NCI-H1105 treated with DMSO at 0.1 percent for 48 hours (cell line): Measurements from ENCODE around the gene ERVH48-1.
"Not testable (repeated sequence)": the region's sequence is repeated elsewhere in the genome, so short reads cannot be mapped to it uniquely, and the experiment has no call there.

Experiments used
- DNase-seq: peaks from one replicate; lab custom pipeline; 2025; lab: John Stamatoyannopoulos, UW

Gene ERVH48-1

GRCh38 chr21:42906233-42906632 is 19.2 kb downstream of the ERVH48-1 start:
- no peak for DNase-seq

DNA sequence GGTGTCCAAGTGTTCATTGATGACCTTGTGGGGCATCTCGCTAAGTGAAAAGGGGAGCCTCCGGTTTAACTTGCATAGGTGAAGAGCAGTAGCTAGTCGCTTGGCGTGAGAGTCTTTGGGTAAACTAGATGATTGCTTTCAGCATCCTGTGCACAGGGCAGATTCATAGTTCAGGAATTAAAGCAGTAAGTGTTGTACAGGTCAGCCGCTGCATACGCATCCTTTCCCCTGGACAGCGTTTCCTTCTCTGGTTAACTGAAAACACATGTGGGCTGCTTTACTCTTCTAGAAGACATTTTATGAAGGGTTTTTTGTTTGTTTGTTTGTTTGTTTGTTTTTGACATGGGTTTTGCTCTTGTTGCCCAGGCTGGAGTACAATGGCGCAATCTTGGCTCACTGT is 20.2 kb downstream of the ERVH48-1 start:
- no peak for DNase-seq

GRCh38 chr21:42903817-42904216 is 21.6 kb downstream of the ERVH48-1 start:
- DNase-seq: no peak

- no peak for DNase-seq
These were observed 25.0 kb downstream of the ERVH48-1 start for GRCh38 chr21:42900446-42900845.

DNA sequence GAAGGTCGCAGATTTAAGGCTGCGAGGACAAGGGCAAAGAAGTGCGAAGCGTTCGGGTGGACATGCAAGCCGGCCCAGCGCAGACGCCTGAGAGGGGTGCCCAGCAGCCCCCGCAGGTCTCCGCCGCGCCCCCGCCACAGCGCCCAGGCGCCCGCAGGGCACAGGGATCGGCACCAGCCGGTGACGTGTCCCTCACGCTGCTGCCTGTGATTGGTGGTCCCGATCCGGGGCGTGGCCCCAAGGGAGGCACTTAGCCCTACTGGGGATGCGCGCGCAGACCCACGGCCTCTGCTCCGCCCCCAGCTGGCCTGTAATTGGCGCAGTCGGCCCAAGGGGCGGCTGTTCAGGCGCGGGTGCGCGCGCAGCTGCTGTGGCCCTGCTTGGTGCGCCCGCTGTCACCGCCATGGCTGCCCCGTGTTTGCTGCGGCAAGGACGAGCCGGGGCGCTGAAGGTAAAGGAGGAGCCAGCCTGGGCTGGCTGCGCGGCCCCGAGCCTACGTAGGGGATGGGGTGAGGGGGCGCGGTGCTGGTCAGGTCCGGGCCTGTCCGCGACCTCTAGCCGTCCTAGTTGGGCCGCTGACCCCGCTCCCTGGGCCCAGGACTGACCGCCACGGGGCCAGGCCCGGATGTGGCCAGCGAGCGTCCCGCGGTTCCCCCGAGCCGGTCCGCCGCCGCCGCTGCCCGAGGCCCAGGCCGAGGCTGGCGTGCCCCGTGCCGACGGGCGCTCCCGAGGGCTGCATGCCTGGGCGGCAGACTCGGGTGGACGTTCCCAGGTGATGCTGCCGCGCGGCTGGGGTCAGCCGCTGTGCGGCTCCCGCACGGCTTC is 32.3 kb downstream of the ERVH48-1 start, which contains the start of gene NDUFV3:
NDUFV3 (plus strand) TSS at position 379 of the 825 bp plus-strand sequence; CDS start at position 404, 25 bp downstream.
- DNase-seq: peak; percentile 99

- no peak for DNase-seq
These were observed 32.9 kb downstream of the ERVH48-1 start for GRCh38 chr21:42892582-42892930.

DNA sequence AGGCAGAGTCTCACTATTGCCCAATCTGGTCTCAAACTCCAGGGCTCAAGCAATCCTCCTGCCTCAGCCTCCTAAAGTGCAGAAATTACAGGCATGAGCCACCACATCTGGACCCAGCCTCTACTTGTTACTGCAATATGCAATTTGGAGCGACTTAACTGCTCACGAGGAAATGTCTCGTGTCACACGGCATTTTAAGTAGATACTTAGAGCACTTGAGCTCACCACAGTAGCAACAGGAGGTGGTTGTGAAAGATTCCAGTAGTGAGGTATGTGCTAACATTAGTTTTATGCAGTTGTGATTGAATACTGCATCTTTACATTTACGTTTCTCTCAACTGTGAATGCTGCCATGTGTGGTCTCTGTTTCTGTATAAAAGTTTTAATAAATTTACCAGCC is 38.1 kb downstream of the ERVH48-1 start:
- DNase-seq: no peak

DNA sequence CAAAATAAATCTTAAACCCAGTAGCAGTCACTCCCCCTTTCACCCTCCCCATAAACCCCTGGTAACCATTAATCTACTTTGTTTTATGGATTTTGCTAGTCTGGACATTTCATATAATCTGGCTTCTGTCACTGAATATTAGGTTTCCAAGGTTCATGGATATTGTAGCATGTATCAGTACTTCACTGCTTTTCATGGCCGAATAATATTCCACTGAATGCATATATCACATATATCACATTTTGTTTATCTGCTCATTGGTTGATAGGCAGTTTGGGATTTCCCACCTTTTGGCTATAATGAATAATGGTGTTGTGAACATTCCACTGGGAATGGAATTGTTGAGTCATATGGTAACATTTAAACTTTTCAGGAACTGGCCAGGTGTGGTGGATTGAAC is 41.5 kb downstream of the ERVH48-1 start:
- DNase-seq: no peak

DNA sequence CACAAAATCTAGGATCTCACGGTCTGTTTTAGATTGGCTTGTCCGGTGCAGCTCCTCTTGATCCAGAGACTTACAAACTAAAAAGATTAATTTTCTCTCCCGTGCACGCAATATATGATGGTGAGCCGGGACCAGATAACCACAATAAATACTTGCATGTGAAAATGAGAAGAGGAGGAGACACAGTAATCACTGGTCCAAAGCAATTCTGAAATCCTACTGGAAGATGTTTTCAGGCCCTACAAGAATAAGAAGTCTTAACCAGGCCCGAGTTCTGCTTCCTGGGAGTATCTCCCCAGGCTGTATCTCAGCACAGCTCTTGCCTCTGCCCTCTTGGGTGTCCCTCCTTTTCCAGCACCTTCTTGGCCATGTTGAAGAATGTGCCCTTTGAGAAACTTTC is 45.1 kb downstream of the ERVH48-1 start:
- DNase-seq: no peak

GRCh38 chr21:42878993-42879787 is 46.2 kb downstream of the ERVH48-1 start, which contains the start of gene WDR4:
TSS of gene WDR4 (minus strand) at chr21:42879539. CDS start at chr21:42879495, 44 bp downstream.
- DNase-seq: peak; percentile 94

- no peak for DNase-seq
These were observed 46.8 kb downstream of the ERVH48-1 start for GRCh38 chr21:42878678-42878992.

DNA sequence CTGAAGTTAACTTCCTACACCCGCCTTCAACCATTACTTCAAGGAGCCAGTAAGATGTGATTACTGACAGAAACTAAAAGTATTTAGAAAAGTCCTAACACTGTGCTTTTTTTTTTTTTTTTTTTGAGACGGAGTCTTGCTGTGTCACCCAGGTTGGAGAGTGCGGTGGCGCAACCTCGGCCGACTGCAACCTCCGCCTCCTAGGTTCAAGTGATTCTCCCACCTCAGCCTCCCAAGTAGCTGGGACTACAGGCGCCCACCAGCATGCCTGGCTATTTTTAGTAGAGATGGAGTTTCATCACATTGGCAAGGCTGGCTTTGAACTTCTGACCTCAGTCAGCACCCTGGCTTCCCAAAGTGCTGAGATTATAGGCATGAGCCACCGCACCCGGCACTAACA is 49.6 kb downstream of the ERVH48-1 start:
- DNase-seq: not testable (repeated sequence)

- DNase-seq: no peak
These were observed 52.3 kb downstream of the ERVH48-1 start for GRCh38 chr21:42873096-42873495.

DNA sequence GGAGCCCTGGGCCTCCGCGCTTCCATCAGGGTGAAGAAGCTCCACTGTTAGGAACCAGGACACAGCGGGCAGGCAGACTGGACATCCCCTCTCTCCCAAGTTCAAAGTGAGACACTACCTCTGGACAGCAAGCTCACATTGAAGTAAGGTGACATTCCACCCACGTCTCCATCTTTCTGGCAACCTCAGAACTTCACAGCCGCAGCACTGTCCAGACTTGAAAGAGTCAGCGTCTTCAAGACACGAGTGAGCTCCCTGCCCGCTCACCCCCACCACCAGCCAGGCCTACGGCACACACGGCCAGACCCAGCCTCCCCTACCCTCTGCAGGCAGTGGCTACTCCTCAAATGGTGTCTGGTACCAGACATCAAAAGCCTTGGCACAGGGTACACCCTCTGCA is 57.2 kb downstream of the ERVH48-1 start:
- no peak for DNase-seq
